Kidney (tissue), 14 donors: ENCODE data around the gene TMEFF1. TPM values are rescaled to one million over a fixed set of nuclear protein-coding genes. Genes with fewer than 3 reads are reported as not detected.

Experiments
- DNase-seq, 5 donors: peaks; one replicate each; pipeline ENCODE4 v3.0.0-alpha.2; 2013 to 2020
- FAIRE-seq: peaks from 2 replicates; lab custom pipeline; 2012; peaks lifted over from hg19 to GRCh38; lab: Jason Lieb, UNC
- H3K27ac ChIP-seq, 2 donors: one replicate each; pipeline ENCODE4 v1.7.0; 2013; ENCODE audit warnings: low read depth in 2 of 2, low read length in 2 of 2, inconsistent platforms in 1 of 2
- H3K27me3 ChIP-seq: one replicate; pipeline ENCODE4 v1.7.1; 2013; ENCODE audit warnings: low read length, inconsistent platforms; ENCODE audit not compliant: control insufficient read depth, insufficient read depth
- H3K36me3 ChIP-seq, 3 donors: one replicate each; pipeline versions ENCODE4 v1.7.0 to v1.7.1; 2013; ENCODE audit warnings: low read length in 3 of 3, control low read depth in 1 of 3, inconsistent platforms in 1 of 3; ENCODE audit not compliant: insufficient read depth in 3 of 3, control insufficient read depth in 2 of 3
- H3K4me1 ChIP-seq, 3 donors: one replicate each; pipeline versions ENCODE4 v1.7.0 to v1.7.1; 2013; ENCODE audit warnings: low read length in 3 of 3, inconsistent platforms in 1 of 3, low read depth in 1 of 3; ENCODE audit not compliant: control insufficient read depth in 2 of 3, insufficient read depth in 2 of 3
- H3K4me3 ChIP-seq, 3 donors: one replicate each; pipeline versions ENCODE4 v1.7.0 to v1.8.1; 2013; ENCODE audit warnings: low read length in 3 of 3, control low read depth in 1 of 3, inconsistent platforms in 1 of 3
- H3K9ac ChIP-seq, 3 donors: one replicate each; pipeline versions ENCODE4 v1.7.0 to v1.7.1; 2013; ENCODE audit warnings: low read length in 3 of 3, control low read depth in 1 of 3, inconsistent platforms in 1 of 3
- H3K9me3 ChIP-seq, 3 donors: one replicate each; pipeline versions ENCODE4 v1.7.0 to v1.7.1; 2013; ENCODE audit warnings: low read length in 3 of 3, control low read depth in 1 of 3, inconsistent platforms in 1 of 3; ENCODE audit not compliant: control insufficient read depth in 2 of 3, insufficient read depth in 1 of 3
- CTCF ChIP-seq: IDR thresholded peaks from 3 replicates; pipeline ENCODE4 v1.5.1; 2012; ENCODE audit warnings: mild to moderate bottlenecking, moderate library complexity, borderline replicate concordance; ENCODE audit not compliant: insufficient read depth; ENCODE audit errors: extremely low read depth
- intact Hi-C: fragments of 100-400 bp; cut with DNase I; formaldehyde crosslinking; loops from one replicate; pipeline ENCODE4 v1.11.1; 2022
- polyA plus RNA-seq: library from polyadenylated mRNA; stranded (reverse); fragments of 350-450 nt; fragmentation: Illumina TruSeq; extraction: RNeasy Lipid Tissue Mini Kit (QIAGEN cat#74804); gene quantifications from one replicate; pipeline ENCODE4 v1.2.3, GENCODE V29; 2014; ENCODE audit warnings: low read depth, low replicate concordance; ENCODE audit not compliant: insufficient read depth
- total RNA-seq: library from RNA; stranded (reverse); fragmentation: NEBNext Ultra II Directional; extraction: Animal tissue kit (Norgen Biotek cat#: 25700); gene quantifications from one replicate; pipeline ENCODE4 v1.2.1, GENCODE V29; 2021
- donor health status: control.
- donor health status: control.
- donor health status: control.
- donor health status: control.
- donor health status: control.
- donor health status: DM: yes; HTN: yes; CAD: no.
- donor health status: Normal renal cell carcinoma (clear cell type).

TMEFF1 gene
- total and polyA plus RNA-seq, 2 donors from 2014 or later: 0.66 TPM; not detected in 1

- H3K4me1 ChIP-seq: no peaks in the 10 kb centered on the region
Measured at GRCh38 chr9:100555471-100555870, 82.5 kb downstream of the TMEFF1 start.

GRCh38 chr9:100557053-100557452 lies 84.1 kb downstream of the TMEFF1 start:
- H3K4me3 ChIP-seq: no peak overlapping the region
- H3K9ac ChIP-seq: no peak overlapping the region
- no peaks in the 10 kb centered on the region for H3K9me3 ChIP-seq
- TF ChIP-seq CTCF: no peak
- FAIRE-seq (no peak), DNase-seq (no peak)
- H3K4me1 ChIP-seq: no peaks in the 10 kb centered on the region
- H3K36me3 ChIP-seq: no peaks in the 10 kb centered on the region
- intact Hi-C loops: no loop called here
- H3K27me3 ChIP-seq: no peaks in the 10 kb centered on the region
- no peak overlapping the region for H3K27ac ChIP-seq

More at GRCh38 chr9:100555471-100555870, 82.5 kb downstream of the TMEFF1 start:
- H3K27ac ChIP-seq: no peak overlapping the region
- FAIRE-seq: no peak
- H3K9me3 ChIP-seq: no peaks in the 10 kb centered on the region
- no peak for TF ChIP-seq CTCF
- H3K9ac ChIP-seq: no peak overlapping the region
- DNase-seq: no peak
- H3K27me3 ChIP-seq: no peaks in the 10 kb centered on the region
- peaks cover 0 to 2% (median 0%) of the 10 kb centered on the region in 3 donors for H3K36me3 ChIP-seq
- no peak overlapping the region for H3K4me3 ChIP-seq
- intact Hi-C loops: no loop called here

- intact Hi-C loops: no loop called here
- H3K27me3 ChIP-seq: no peaks in the 10 kb centered on the region
- TF ChIP-seq CTCF: no peak
- no peaks in the 10 kb centered on the region for H3K9me3 ChIP-seq
- H3K27ac ChIP-seq: no peak overlapping the region
- no peak overlapping the region for H3K9ac ChIP-seq
- no peak for FAIRE-seq
- no peak overlapping the region for H3K4me3 ChIP-seq
- H3K4me1 ChIP-seq: no peaks in the 10 kb centered on the region
- H3K36me3 ChIP-seq: no peaks in the 10 kb centered on the region
- DNase-seq: no peak
Measured at GRCh38 chr9:100561256-100561655, 88.3 kb downstream of the TMEFF1 start.

GRCh38 chr9:100567856-100568255 lies 94.9 kb downstream of the TMEFF1 start:
- Histone ChIP-seq H3K27ac (no peak overlapping the region), H3K4me1 (no peaks in the 10 kb centered on the region), H3K36me3 (no peaks in the 10 kb centered on the region), H3K4me3 (no peak overlapping the region), H3K9ac (no peak overlapping the region), H3K9me3 (no peaks in the 10 kb centered on the region), H3K27me3 (no peaks in the 10 kb centered on the region)
- DNase-seq (no peak), FAIRE-seq (no peak)
- intact Hi-C loops: no loop called here
- TF ChIP-seq CTCF: no peak
